H1 (cell line): Measurements from ENCODE around the gene OSM. TPM values are rescaled to one million over a fixed set of nuclear protein-coding genes. Genes with fewer than 3 reads are reported as not detected.

Experiments used
- CTCF ChIA-PET: fragments of 300-600 bp; sonication (Branson Sonifier 250); formaldehyde crosslinking; loops from one replicate; lab custom pipeline; 2021; ENCODE audit not compliant: partially characterized antibody; lab: Charles Lee
- POLR2A ChIA-PET: fragments of 300-600 bp; sonication (Branson Sonifier 250); formaldehyde crosslinking; loops from one replicate; lab custom pipeline; 2021; ENCODE audit warnings: inconsistent platforms; ENCODE audit not compliant: partially characterized antibody; lab: Charles Lee
- DNase-seq, 2 experiments: peaks; one replicate each; pipeline versions ENCODE4 v3.0.0 to v3.0.0-alpha.2; 2010 to 2022; ENCODE audit warnings: low spot score in 2 of 2, low read depth in 1 of 2, mixed read lengths in 1 of 2
- FAIRE-seq: peaks from 2 replicates; lab custom pipeline; 2011; peaks lifted over from hg19 to GRCh38; lab: Jason Lieb, UNC
- H2AFZ ChIP-seq: 2 replicates; pipeline ENCODE4 v1.8.1; 2012; ENCODE audit warnings: low read length, inconsistent platforms
- H2AK5ac ChIP-seq: 2 replicates; pipeline ENCODE4 v1.6.1; 2013; ENCODE audit warnings: low read depth, low read length
- H2BK120ac ChIP-seq: replicated peaks from 2 replicates; pipeline ENCODE3; 2013; ENCODE audit warnings: low read depth, low read length, inconsistent platforms
- H2BK12ac ChIP-seq: 2 replicates; pipeline ENCODE4 v1.6.1; 2013; ENCODE audit warnings: low read depth, low read length
- H2BK15ac ChIP-seq: 2 replicates; pipeline ENCODE4 v1.6.1; 2013; ENCODE audit warnings: low read length
- H2BK20ac ChIP-seq: 2 replicates; pipeline ENCODE4 v1.6.1; 2013; ENCODE audit warnings: low read length
- H2BK5ac ChIP-seq: 2 replicates; pipeline ENCODE4 v1.6.1; 2013; ENCODE audit warnings: low read depth, low read length
- H3K14ac ChIP-seq: 2 replicates; pipeline ENCODE4 v1.6.1; 2013; ENCODE audit warnings: inconsistent platforms; ENCODE audit not compliant: insufficient read length
- H3K18ac ChIP-seq: 2 replicates; pipeline ENCODE4 v1.6.1; 2013; ENCODE audit warnings: low read length; ENCODE audit errors: extremely low read depth
- H3K23ac ChIP-seq: 2 replicates; pipeline ENCODE4 v1.6.1; 2013; ENCODE audit warnings: inconsistent platforms; ENCODE audit not compliant: insufficient read length
- H3K23me2 ChIP-seq: 2 replicates; pipeline ENCODE4 v1.6.1; 2013; ENCODE audit warnings: low read depth, low read length
- H3K27ac ChIP-seq: 2 replicates; pipeline ENCODE4 v1.6.1; 2011; ENCODE audit warnings: low read depth, low read length, inconsistent platforms
- H3K27me3 ChIP-seq, 4 experiments: replicated peaks in 1 of 4; 1 replicate in 1 of 4; 2 replicates in 3 of 4; pipeline versions ENCODE4 v1.6.1 to v1.8.1; 2011 to 2013; ENCODE audit warnings: low read length in 3 of 4, mild to moderate bottlenecking in 3 of 4, inconsistent platforms in 2 of 4, mixed read lengths in 2 of 4, moderate library complexity in 1 of 4; ENCODE audit not compliant: control insufficient read depth in 3 of 4, insufficient read depth in 3 of 4; ENCODE audit errors: extremely low read depth in 1 of 4
- H3K36me3 ChIP-seq, 4 experiments: 2 replicates each; pipeline versions ENCODE4 v1.6.1 to v1.8.1; 2011 to 2013; ENCODE audit warnings: mild to moderate bottlenecking in 4 of 4, low read length in 3 of 4, moderate library complexity in 2 of 4, control low read depth in 1 of 4, inconsistent platforms in 1 of 4; ENCODE audit not compliant: insufficient read depth in 4 of 4, control insufficient read depth in 2 of 4
- H3K4ac ChIP-seq: replicated peaks from 2 replicates; pipeline ENCODE3; 2013; ENCODE audit warnings: low read length, low read depth, mixed read lengths, inconsistent platforms; ENCODE audit not compliant: insufficient read length
- H3K4me1 ChIP-seq, 4 experiments: replicated peaks in 1 of 4; 1 replicate in 1 of 4; 2 replicates in 3 of 4; pipeline versions ENCODE4 v1.6.1 to v1.8.1; 2011 to 2013; ENCODE audit warnings: low read length in 3 of 4, inconsistent platforms in 2 of 4, mixed read lengths in 1 of 4; ENCODE audit not compliant: insufficient read depth in 4 of 4, control insufficient read depth in 3 of 4
- H3K4me2 ChIP-seq, 2 experiments: 2 replicates each; pipeline versions ENCODE4 v1.6.1 to v1.8.1; 2011 to 2013; ENCODE audit warnings: low read depth in 2 of 2, low read length in 2 of 2, control low read depth in 1 of 2, inconsistent platforms in 1 of 2, mild to moderate bottlenecking in 1 of 2; ENCODE audit not compliant: insufficient read depth in 1 of 2
- H3K4me3 ChIP-seq, 4 experiments: fragments of 200-600, 300-600 bp in 1 of 4; sonication (generic), shearing (Covaris generic), sonication (Bioruptor Twin) in 1 of 4; 2 replicates each; pipeline versions ENCODE4 v1.5.1 to v1.8.1; 2011 to 2016; ENCODE audit warnings: low read length in 4 of 4, low read depth in 3 of 4, control low read depth in 2 of 4, inconsistent platforms in 2 of 4, mild to moderate bottlenecking in 2 of 4, mixed read lengths in 1 of 4, moderate library complexity in 1 of 4; ENCODE audit not compliant: insufficient read depth in 2 of 4; ENCODE audit errors: extremely low read depth in 1 of 4
- H3K56ac ChIP-seq: replicated peaks from 2 replicates; pipeline ENCODE3; 2013; ENCODE audit warnings: low read depth, mild to moderate bottlenecking, mixed read lengths, low read length, inconsistent platforms; ENCODE audit not compliant: insufficient read length
- H3K79me1 ChIP-seq: 2 replicates; pipeline ENCODE4 v1.6.1; 2013; ENCODE audit warnings: low read depth, low read length, control low read depth
- H3K79me2 ChIP-seq, 2 experiments: 2 replicates each; pipeline versions ENCODE4 v1.6.1 to v1.8.1; 2012 to 2013; ENCODE audit warnings: low read length in 2 of 2, mild to moderate bottlenecking in 2 of 2, inconsistent platforms in 1 of 2; ENCODE audit not compliant: insufficient read depth in 2 of 2, control insufficient read depth in 1 of 2
- H3K9ac ChIP-seq, 4 experiments: replicated peaks in 1 of 4; 1 replicate in 1 of 4; 2 replicates in 3 of 4; pipeline versions ENCODE4 v1.6.1 to v1.8.1; 2011 to 2013; ENCODE audit warnings: low read depth in 3 of 4, low read length in 3 of 4, control low read depth in 2 of 4, mild to moderate bottlenecking in 2 of 4, moderate library complexity in 2 of 4, inconsistent platforms in 1 of 4; ENCODE audit errors: extremely low read depth in 1 of 4
- H3K9me3 ChIP-seq, 2 experiments: 2 replicates each; pipeline versions ENCODE4 v1.6.1 to v1.8.1; 2012 to 2013; ENCODE audit warnings: mild to moderate bottlenecking in 2 of 2, moderate library complexity in 2 of 2, control low read depth in 1 of 2, inconsistent platforms in 1 of 2, low read depth in 1 of 2, low read length in 1 of 2, mixed read lengths in 1 of 2; ENCODE audit not compliant: insufficient read depth in 2 of 2
- H4K20me1 ChIP-seq, 2 experiments: replicated peaks in 1 of 2; 2 replicates each; pipeline versions ENCODE3 to v1.8.1; 2011 to 2013; ENCODE audit warnings: inconsistent platforms in 2 of 2, low read length in 2 of 2, mild to moderate bottlenecking in 1 of 2; ENCODE audit not compliant: insufficient read depth in 2 of 2, control insufficient read depth in 1 of 2
- H4K5ac ChIP-seq: 2 replicates; pipeline ENCODE4 v1.6.1; 2013; ENCODE audit warnings: low read length, low read depth, mixed read lengths, inconsistent platforms; ENCODE audit not compliant: insufficient read length
- H4K8ac ChIP-seq: 2 replicates; pipeline ENCODE4 v1.8.0; 2013; ENCODE audit warnings: mild to moderate bottlenecking, moderate library complexity, low read length, inconsistent platforms; ENCODE audit not compliant: insufficient read depth; ENCODE audit errors: extremely low read depth
- H4K91ac ChIP-seq: replicated peaks from 2 replicates; pipeline ENCODE3; 2013; ENCODE audit warnings: low read length, mixed read lengths, inconsistent platforms; ENCODE audit not compliant: insufficient read length
- CHD1 ChIP-seq: IDR thresholded peaks from 2 replicates; pipeline ENCODE4 v1.6.1; 2012; ENCODE audit warnings: low read depth, low read length, improper control_type of control experiment
- CTCF ChIP-seq, 3 experiments: IDR thresholded peaks; 1 replicate in 2 of 3; 2 replicates in 1 of 3; pipeline versions ENCODE4 v1.5.1 to v1.6.1; 2011; ENCODE audit warnings: low read length in 3 of 3, mild to moderate bottlenecking in 3 of 3, inconsistent platforms in 2 of 3, low read depth in 1 of 3, moderate library complexity in 1 of 3; ENCODE audit not compliant: insufficient read depth in 1 of 3; ENCODE audit errors: control extremely low read depth in 1 of 3
- HDAC6 ChIP-seq: IDR thresholded peaks from one replicate; pipeline ENCODE4 v1.7.1; 2012; ENCODE audit warnings: low read depth, mild to moderate bottlenecking, inconsistent platforms, low read length, moderate library complexity
- POLR2A ChIP-seq, 2 experiments: IDR thresholded peaks; 1 replicate in 1 of 2; 2 replicates in 1 of 2; pipeline ENCODE4 v1.6.1; 2011; ENCODE audit warnings: low read depth in 2 of 2, low read length in 2 of 2, mild to moderate bottlenecking in 2 of 2; ENCODE audit errors: control extremely low read depth in 1 of 2
- POLR2AphosphoS5 ChIP-seq: IDR thresholded peaks from 2 replicates; pipeline ENCODE4 v1.6.1; 2011; ENCODE audit warnings: low read depth, low read length
- RXRA ChIP-seq: IDR thresholded peaks from 2 replicates; pipeline ENCODE4 v1.6.1; 2011; ENCODE audit warnings: low read depth, mild to moderate bottlenecking, low read length, moderate library complexity; ENCODE audit not compliant: insufficient read depth
- SP1 ChIP-seq: IDR thresholded peaks from 2 replicates; pipeline ENCODE4 v1.6.1; 2011; ENCODE audit warnings: low read depth, low read length
- TCF12 ChIP-seq: IDR thresholded peaks from 2 replicates; pipeline ENCODE4 v1.6.1; 2011; ENCODE audit warnings: low read depth, mild to moderate bottlenecking, low read length
- WGBS, 2 experiments: shearing (Covaris generic) in 1 of 2; methylation state at CpG; one replicate each; pipeline versions ENCODE4 v1.1.6 to v1.1.7; 2013 to 2015; ENCODE audit warnings: low lambda C conversion rate in 2 of 2, mixed read lengths in 2 of 2, inconsistent platforms in 1 of 2, low coverage in 1 of 2, missing lambda C conversion rate in 1 of 2; ENCODE audit not compliant: insufficient replicate concordance in 2 of 2, insufficient coverage in 1 of 2, insufficient read length in 1 of 2; ENCODE audit errors: extremely low coverage in 1 of 2, missing lambda C conversion rate in 1 of 2; 5-methylcytosine and 5-hydroxymethylcytosine counted together
- polyA plus RNA-seq, 7 experiments: library from polyadenylated mRNA; depleted of rRNA in 3 of 7; stranded (reverse) in 5 of 7; unstranded in 2 of 7; fragments of >200 nt in 5 of 7; fragments of 200-250 nt in 2 of 7; gene quantifications; 1 replicate in 5 of 7; 2 replicates in 1 of 7; 4 replicates in 1 of 7; pipeline versions ENCODE4 v1.2.1 to v1.2.3, GENCODE V29; 2011 to 2013; ENCODE audit warnings: missing spikeins in 2 of 7, mixed read lengths in 2 of 7
- total RNA-seq: library from RNA; stranded (reverse); fragmentation: NEBNext Ultra II Directional; extraction: Animal tissue kit (Norgen Biotek cat#: 25700); gene quantifications from 2 replicates; pipeline ENCODE4 v1.2.1, GENCODE V29; 2021

Gene OSM
- total and polyA plus RNA-seq, 2 of the 8 experiments (the other 6 are each of a cell fraction or from before 2014, with no cell fraction given), result not detected

- H2AFZ ChIP-seq, result no peak overlapping the region
- no peak overlapping the region; the same call in 1 of the 2 replicates for H2BK12ac ChIP-seq
- peaks cover 0 to 2% of the 10 kb centered on the region in 2 experiments for H4K20me1 ChIP-seq
- H2BK120ac ChIP-seq, result no peak overlapping the region
- no peaks in the 10 kb centered on the region for H3K27me3 ChIP-seq
- H3K4ac ChIP-seq, result no peak overlapping the region
- no peak overlapping the region for H2AK5ac ChIP-seq
- no peak overlapping the region for H3K56ac ChIP-seq
- peaks cover 0 to 5% (median 1%) of the 10 kb centered on the region in 4 experiments; a peak in 3 of 7 replicates for H3K4me1 ChIP-seq
- H4K91ac ChIP-seq, result no peak overlapping the region
- H3K4me3 ChIP-seq, result no peak overlapping the region
- POLR2A ChIA-PET, result no interaction called here
- no peaks in the 10 kb centered on the region for H3K79me2 ChIP-seq
- WGBS, 2 experiments, result 88% methylated on average over 7 of the region's 7 CpGs; no CpG with 5 or more reads in 1 of the 2 experiments
- H2BK5ac ChIP-seq, result no peak overlapping the region
- H3K9me3 ChIP-seq, result no peaks in the 10 kb centered on the region
- H3K23me2 ChIP-seq, result no peaks in the 10 kb centered on the region
- no peak overlapping the region for H3K23ac ChIP-seq
- TF ChIP-seq POLR2A (IDR thresholded peaks at IDR 0.05; ENCODE audit: control extremely low read depth in 1 of 2, low read depth in 2 of 2, low read length in 2 of 2) (no peak), HDAC6 (no peak), RXRA (no peak), TCF12 (no peak), CTCF (IDR thresholded peaks at IDR 0.05; ENCODE audit: control extremely low read depth in 1 of 3, insufficient read depth in 1 of 3, low read depth in 1 of 3, low read length in 3 of 3) (no peak), SP1 (no peak), POLR2AphosphoS5 (no peak), CHD1 (no peak)
- TF ChIP-seq, all 59 proteins: peak for 0
- H3K9ac ChIP-seq, result no peak overlapping the region; a peak in 1 of 7 replicates
- FAIRE-seq, result no peak
- no peak overlapping the region for H3K27ac ChIP-seq
- no peak overlapping the region for H3K18ac ChIP-seq
- no peak for DNase-seq
- no peaks in the 10 kb centered on the region for H3K36me3 ChIP-seq
- H4K5ac ChIP-seq, result no peak overlapping the region
- H2BK20ac ChIP-seq, result no peak overlapping the region
- H3K4me2 ChIP-seq, result no peak overlapping the region
- 0 out of 2 replicates have a peak, but pooled peaks cover 2% of the 10 kb centered on the region for H3K79me1 ChIP-seq
- H2BK15ac ChIP-seq, result no peak overlapping the region
- H4K8ac ChIP-seq, result no peak overlapping the region
- CTCF ChIA-PET, result interaction anchor here (0.7 to 1.6 kb wide), 7 partner anchors 9 to 47 kb away, joined by 3 to 10 read pairs (median 6); no protein-coding TSS in a partner anchor
- no peak overlapping the region for H3K14ac ChIP-seq
Measured at GRCh38 chr22:30309951-30310741, 43.5 kb upstream of the OSM start.
